HG03064 (cell line): ENCODE results near the gene CCDC50.

Experiments used
- ATAC-seq: cut with Tn5 transposase; IDR thresholded peaks from one replicate; pipeline ENCODE4 v1.9.1; 2021; ENCODE audit warnings: low read depth; ENCODE audit not compliant: unreplicated experiment

Gene CCDC50

GRCh38 chr3:191414286-191414685, 85.1 kb downstream of the CCDC50 start:
- ATAC-seq, result no peak

DNA sequence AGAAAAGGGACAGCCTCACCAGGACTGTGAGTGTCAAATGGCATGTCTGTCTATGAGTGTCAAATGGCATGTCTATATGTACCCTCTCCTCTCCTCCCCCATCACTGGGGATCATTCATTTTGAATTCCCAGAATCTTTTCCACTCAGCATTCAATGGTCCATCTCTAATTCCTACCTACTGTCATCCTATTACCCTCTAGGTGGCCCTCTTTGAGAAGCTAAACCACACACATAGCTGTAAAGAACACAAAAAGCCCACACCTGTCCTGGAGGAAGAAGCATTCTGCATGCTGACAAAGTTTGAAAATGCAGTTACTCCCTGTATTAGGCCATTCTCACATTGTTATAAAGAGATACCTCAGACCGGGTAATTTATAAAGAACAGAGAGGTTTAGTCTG, 85.5 kb downstream of the CCDC50 start:
- ATAC-seq, result no peak

DNA sequence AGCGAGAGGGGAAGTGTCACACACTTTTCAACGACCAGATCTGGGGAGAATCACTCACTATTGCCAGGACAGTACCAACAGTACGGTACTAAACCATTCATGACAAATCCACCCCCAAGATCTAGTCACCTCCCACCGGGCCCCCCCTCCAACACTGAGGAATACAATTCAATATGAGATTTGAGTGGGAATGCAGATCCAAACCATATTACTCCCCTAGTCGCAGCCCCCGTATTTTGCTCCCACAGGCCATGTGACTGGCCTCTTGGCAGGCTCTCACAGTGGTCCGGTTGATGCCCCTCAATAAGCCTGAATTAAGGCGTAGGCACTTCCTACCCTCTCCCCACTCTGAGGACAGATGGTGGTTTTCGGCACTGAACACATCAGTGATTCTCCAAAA, 86.4 kb downstream of the CCDC50 start:
- ATAC-seq, result no peak

GRCh38 chr3:191417457-191417729, 88.2 kb downstream of the CCDC50 start:
- ATAC-seq, result no peak

GRCh38 chr3:191420771-191421170, 91.6 kb downstream of the CCDC50 start:
- no peak for ATAC-seq

- no peak for ATAC-seq
Observed at GRCh38 chr3:191424881-191425280, 95.7 kb downstream of the CCDC50 start.

- no peak for ATAC-seq
Observed at GRCh38 chr3:191425322-191425734, 96.1 kb downstream of the CCDC50 start.

DNA sequence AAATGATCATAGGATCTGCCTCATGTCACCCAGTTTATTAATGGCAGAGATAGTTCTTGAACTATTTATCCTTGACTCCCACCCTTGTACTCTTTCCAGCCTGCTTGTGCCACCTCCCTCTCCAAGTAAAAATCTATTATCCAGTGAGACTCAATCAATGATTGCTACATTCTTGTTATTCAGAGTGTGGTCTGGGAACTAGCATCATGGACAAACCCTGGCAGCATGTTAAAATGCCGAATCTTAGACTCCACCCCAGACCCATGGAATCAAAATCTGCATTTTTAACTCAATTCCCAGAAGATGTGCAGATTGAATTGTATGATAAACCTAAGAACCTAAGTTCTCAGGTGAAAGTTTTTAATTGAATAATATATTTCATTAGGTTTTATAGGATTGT, 97.1 kb downstream of the CCDC50 start:
- ATAC-seq, result no peak

- ATAC-seq, result no peak
Observed at GRCh38 chr3:191428177-191428576, 99.0 kb downstream of the CCDC50 start.

DNA sequence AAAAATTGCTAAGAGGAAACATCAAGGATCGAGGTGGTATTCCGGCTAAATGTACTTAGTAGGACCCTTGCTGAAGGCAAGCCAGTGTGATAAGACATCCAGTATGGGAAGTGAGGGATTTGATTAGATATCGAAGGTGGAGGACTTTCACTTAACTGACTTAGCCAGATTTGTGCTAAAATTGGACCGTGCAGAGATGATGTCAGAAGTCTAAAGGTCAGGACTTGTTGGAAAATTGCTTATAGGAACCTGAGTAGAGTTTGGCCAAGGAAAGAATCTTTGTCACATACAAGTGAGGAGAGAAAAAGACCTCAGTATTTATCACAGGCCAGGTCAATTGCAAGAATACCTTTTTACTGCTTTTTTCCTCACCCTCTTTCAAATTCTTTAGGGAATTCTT, 100.9 kb downstream of the CCDC50 start:
- ATAC-seq, result no peak

GRCh38 chr3:191431160-191431822, 102.1 kb downstream of the CCDC50 start:
- ATAC-seq, result no peak

DNA sequence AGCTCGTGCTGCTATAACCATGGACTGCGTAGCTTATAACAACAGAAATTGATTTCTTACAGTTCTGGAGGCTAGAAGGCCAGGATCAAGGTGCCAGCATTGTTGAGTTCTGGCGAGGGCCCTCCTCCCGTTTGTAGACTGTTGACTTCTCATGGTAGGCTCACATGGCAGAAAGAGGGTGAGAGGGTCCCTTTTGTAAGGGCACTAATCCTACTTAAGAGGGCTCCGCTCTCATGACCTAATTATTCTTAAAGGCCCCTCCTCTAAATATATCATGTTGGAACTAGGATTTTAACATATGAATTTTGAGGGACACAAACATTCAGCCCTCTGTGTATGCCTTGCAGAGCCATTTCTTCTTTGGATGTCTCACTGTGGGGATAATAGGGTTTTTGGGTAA, 103.0 kb downstream of the CCDC50 start:
- no peak for ATAC-seq

- no peak for ATAC-seq
Observed at GRCh38 chr3:191434024-191434423, 104.8 kb downstream of the CCDC50 start.

DNA sequence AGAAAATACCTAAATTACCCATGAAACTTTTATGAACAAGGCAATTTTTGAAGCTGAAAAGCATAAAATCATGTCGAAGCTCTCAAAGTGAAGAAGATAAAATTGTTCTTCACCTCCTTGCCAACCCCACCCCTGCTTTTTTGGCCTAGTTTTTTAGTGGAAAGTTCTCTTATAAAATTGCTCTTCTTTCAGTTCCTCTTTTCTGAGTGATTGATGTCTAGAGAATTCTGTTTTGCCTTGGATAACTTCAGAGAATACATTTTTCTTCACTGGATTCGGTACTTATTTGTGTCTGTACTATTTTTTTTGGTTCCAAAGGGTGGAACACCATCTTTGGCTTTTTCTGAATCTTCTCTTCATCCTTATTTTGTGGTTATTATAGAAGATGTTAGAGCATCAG, 106.8 kb downstream of the CCDC50 start:
- ATAC-seq, result no peak

GRCh38 chr3:191438150-191438814, 109.1 kb downstream of the CCDC50 start:
- no peak for ATAC-seq

- ATAC-seq, result no peak
Observed at GRCh38 chr3:191440532-191440931, 111.3 kb downstream of the CCDC50 start.

- ATAC-seq, result no peak
Observed at GRCh38 chr3:191441687-191442086, 112.5 kb downstream of the CCDC50 start.

DNA sequence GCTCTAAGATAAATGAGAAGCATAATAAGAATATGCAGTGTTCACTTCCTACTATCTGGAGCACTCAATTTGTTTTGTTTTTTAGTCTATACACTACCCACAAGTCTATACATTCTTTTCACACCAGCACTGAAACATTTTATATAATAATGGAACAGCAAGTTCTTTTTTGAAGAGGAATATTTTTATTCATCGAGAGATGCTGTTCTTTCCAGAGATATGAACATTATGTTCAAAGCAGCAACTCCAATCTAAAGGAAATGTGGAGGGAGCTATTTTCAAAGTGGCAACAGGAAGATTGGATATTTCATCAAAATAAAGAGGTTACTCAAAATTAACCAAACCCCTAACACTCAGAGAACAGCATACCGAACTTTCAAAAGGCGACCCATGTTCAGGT, 115.4 kb downstream of the CCDC50 start:
- no peak for ATAC-seq
